HG03442 (cell line): ENCODE data around the gene TNRC18.
A peak's percentile ranks its signal among the peaks of the same experiment; 100 is the strongest.

ENCODE experiments used
- ATAC-seq: cut with Tn5 transposase; IDR thresholded peaks from one replicate; pipeline ENCODE4 v1.9.1; 2021; ENCODE audit warnings: mild to moderate bottlenecking, moderate library complexity; ENCODE audit not compliant: unreplicated experiment

TNRC18 gene

DNA sequence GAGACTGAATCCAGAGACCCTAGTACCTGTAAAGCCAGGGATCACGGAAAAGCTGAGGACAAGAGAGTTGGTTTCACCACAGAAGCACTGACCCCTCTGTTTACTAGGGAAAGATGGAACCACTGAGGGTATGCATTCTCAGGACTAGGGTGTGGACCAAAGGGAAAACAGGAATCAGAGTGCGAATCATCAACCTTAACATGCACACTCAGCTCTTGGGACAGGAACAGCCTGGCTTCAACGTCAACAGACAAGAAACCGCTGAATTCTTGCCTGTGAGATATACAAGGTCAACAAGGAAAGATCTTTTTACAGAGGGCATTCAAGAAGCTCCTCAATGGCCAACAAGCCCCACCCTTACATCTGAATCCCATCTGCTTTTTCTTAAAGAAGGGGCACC is 14.9 kb downstream of the TNRC18 start:
- ATAC-seq = no peak

- no peak for ATAC-seq
Measured at GRCh38 chr7:5406957-5407945, 16.4 kb downstream of the TNRC18 start.

- no peak for ATAC-seq
Measured at GRCh38 chr7:5404421-5404826, 19.2 kb downstream of the TNRC18 start.

- ATAC-seq = no peak
Measured at GRCh38 chr7:5403442-5403841, 20.2 kb downstream of the TNRC18 start.

- ATAC-seq = no peak
Measured at GRCh38 chr7:5397736-5398135, 25.9 kb downstream of the TNRC18 start.

- peak; percentile 68 for ATAC-seq
Measured at GRCh38 chr7:5396999-5397663, 26.5 kb downstream of the TNRC18 start.

DNA sequence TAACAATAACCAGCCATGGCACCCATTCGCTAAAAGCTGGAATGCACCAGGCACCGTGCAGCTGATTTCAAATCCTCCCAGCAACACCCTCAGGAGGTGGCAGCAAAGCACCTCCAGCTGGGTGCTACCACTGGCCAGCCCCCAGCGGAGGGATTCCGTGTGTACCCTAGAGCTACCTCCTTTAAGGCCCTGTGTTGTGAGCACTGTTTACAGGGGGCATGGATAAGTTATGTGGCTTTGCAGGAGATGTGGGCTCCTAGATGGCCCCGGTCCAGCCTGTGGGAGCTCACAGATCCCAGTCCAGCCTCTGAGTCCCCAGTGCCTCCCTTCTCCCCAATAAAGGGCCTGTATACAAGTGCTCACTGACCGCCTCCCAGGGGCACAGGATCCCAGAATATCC is 27.1 kb downstream of the TNRC18 start:
- peak; percentile 53 for ATAC-seq

DNA sequence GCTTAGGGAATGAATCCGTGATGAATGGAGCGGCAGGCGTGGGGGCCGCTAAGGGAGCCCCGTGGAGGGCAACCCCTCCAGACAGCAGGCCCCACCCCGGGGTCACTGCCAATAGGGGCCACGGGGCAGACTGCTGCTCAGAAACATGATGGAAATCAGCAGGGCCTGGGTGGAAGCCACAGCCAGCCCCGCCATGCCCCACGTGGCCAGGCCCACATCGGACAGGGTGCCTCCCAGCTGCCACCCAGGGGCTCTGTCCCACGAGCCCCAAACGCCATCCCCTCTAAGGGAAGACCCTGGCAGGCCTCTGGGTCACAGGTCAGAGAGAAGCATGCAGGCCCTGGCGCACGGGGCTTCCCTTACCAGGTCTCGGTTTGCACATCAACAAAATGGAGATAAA is 28.4 kb downstream of the TNRC18 start:
- no peak for ATAC-seq

DNA sequence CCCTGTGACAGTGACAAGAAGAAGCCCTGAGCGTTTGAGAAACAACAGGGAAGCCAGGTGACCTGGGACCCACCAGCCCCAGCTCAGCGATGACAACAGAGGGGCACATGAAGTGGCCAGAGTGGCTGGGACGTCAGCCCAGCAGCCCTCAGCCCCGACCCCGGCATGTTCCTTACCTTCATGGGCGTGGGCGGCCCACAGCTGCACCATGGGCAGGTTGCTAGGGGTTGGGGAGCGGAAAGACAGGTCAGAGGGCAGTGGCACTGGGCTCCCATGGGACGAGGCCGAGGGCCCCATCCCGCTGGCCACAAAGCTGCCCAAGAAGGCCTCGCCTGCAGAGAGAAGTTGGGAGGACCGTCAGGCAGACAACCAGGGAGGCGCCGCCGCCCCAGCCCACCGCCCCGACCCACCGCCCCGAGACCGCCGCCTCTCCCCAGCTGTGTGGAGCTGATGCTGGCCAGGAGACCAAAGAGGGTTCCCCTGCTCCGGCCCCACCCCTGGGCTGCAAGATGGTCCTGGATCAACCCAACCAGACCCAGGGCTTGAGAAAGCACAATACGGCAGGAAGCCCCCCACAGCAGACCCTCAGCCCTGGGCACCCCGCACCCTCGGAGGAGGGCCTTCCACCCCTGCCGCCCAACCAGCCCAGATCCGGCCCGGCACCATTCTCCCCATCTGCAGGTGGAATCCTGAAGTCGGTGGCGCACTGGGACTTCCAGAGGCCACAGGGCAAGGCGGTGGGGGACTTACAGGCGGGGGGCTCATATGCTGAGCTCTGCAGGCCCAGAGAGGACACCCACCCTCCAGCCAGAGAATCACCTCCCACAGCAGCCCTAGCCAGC is 29.1 kb downstream of the TNRC18 start:
- no peak for ATAC-seq

DNA sequence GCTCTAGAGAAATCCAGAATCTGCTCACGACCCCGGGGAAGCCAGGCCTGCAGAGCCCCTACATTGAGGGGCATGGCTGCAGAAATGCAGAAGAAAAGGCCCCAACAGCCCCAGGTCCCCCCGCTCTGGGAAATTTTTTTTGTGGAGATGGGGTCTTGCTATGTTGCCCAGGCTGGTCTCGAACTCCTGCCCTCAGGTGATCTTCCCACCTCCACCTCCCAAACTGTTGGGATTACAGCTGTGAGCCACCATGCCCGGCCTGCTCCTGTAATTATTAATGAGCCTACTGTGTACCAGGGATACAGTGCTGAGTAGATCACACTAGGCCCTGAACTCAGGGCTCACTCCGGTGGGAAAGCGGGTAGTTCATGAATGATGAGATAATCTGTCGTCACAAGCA is 29.9 kb downstream of the TNRC18 start:
- no peak for ATAC-seq

GRCh38 chr7:5393328-5393727 is 30.3 kb downstream of the TNRC18 start:
- no peak for ATAC-seq

DNA sequence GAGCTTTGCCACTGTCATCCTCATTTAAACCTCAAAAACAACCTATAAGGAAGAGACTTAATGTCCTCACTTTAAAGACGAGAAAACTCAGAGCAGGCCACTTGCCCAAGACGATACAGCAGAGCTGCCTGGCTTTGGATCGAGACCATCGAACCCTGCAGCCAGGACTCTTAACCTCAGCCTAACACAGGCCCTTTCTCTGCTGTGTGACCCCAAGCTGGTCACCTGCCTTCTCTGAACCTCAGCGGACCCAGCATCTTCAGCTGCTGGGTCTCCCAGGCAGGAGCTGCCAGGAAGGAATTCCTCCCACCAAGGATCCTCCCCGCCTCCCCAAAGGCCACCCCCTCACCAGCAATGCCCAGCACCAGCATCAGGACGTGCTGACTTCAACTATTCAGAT is 32.7 kb downstream of the TNRC18 start:
- ATAC-seq = no peak

DNA sequence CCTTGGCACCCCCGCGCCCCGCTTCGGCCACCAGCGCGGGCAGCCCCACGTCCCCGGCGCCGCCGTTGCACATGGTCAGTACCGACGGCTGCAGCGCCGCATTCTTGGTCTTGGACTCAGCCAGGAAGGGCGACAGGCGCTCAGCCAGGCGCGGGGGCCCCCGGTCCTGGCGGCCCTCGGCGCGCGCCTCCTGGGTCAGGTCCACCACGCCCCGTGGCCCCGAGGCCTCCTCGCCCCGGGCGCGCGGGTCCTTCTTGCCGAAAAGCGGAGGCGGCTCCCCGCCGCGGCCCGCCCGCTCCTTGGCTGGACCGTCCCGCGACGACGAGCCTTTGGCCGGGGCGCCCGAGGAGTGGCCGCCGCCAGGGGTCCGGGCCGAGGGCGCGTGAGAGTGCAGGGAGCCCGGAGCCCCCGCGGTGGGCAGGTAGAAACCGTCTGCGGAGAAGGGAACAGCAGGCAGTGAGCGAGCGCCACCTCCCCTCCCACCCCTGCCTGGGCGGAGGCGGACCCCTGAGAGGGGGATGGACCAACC is 34.7 kb downstream of the TNRC18 start:
- no peak for ATAC-seq

- no peak for ATAC-seq
Measured at GRCh38 chr7:5388273-5388901, 35.2 kb downstream of the TNRC18 start.

DNA sequence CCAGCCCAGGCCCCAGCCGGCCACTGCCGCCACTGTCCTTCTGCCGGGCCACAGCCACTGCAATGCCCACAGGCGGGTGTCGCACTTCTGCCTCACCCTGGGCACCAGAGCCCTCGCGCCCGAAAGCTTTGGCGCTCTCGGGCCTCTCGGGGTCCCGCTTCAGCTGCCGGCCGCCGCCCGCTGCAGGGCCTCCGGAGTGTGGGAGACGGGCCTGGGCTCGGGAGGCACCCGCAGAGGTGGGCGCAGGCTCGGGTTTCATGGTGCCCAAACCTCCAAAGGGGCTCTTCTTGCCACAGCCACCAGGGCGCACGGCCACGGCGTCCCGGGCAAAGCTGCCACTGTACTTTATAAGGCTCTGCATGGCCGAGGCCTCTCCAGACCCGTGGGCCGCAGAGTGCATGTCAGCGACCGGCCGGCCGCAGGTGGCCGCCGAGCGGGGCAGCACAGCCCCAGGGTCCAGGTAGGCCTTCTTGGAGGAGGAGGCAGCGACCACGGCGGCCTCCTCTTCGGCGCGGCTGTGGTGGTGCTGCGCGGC is 35.9 kb downstream of the TNRC18 start:
- ATAC-seq = no peak

DNA sequence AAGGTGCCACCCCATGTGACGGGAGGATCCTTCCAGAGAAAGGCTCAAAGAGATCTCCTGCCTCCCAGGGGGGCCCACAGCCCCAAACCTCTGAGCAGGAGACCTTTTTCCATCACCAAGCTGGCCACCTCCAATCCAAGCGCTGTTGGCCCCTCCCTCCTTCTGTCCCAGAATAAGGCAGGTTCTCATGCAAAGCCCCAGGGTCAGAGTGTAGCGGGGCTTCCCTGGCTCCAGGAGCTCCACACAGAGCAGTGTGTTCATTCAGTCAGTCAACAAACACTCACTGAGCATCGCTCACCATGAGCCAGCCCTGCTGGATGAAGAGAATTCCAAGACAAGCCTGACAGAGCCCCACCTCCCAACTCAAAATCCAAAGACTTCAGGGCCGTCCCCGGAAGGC is 39.0 kb downstream of the TNRC18 start:
- no peak for ATAC-seq

DNA sequence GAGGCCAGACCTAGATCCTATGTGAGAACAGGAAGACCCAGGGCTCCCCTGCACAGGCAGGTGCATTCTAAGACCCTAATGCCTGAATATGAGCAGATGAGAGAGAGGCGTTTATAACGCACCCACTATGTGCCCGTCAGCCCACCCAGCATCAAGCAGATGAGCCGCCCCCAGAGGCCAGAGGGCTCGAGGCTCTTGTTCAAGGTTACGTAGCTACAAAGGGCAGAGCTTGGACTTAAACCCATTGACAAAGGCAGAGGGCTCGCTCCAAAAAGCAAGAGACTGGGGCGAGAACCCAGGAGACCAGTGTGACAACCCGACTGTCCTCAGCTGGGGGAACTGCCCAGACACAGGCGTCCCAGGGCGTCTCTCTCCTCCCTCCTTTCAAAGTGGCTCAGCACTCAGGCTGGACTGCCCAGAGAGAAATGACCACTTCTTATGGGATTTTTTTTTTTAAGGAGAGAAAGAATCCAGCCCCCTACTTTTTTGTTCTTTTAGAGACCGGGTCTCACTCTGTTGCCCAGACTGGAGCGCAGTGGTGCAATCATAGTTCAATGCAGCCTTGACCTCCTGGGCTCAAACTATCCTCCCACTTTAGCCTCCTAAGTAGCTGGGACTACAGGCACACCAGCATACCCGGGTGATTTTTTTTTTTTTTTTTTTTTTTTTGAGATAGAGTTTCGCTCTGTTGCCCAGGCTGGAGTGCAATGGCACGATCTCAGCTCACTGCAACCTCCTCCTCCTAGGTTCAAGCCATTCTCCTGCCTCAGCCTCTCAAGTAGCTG is 40.1 kb downstream of the TNRC18 start:
- ATAC-seq = no peak

- no peak for ATAC-seq
Measured at GRCh38 chr7:5382281-5382892, 41.2 kb downstream of the TNRC18 start.
